OCI-LY1 (cell line): ENCODE data around the gene MMP12.
"Not testable (repeated sequence)": the region's sequence is repeated elsewhere in the genome, so short reads cannot be mapped to it uniquely, and the experiment has no call there.

Source experiments
- CTCF ChIP-seq: fragments of 200-600 bp; sonication (generic), shearing (Covaris generic); IDR thresholded peaks from 2 replicates; pipeline ENCODE4 v1.5.1; 2017; ENCODE audit warnings: mild to moderate bottlenecking, antibody characterized with exemption, low read length, moderate library complexity, mixed read lengths
- EZH2 ChIP-seq: fragments of 200-600 bp; sonication (generic), shearing (Covaris generic); IDR thresholded peaks from 2 replicates; pipeline ENCODE4 v1.8.0; 2017; ENCODE audit warnings: borderline replicate concordance, mixed run types, mild to moderate bottlenecking, antibody characterized with exemption, low read length, moderate library complexity, mixed read lengths

DNA sequence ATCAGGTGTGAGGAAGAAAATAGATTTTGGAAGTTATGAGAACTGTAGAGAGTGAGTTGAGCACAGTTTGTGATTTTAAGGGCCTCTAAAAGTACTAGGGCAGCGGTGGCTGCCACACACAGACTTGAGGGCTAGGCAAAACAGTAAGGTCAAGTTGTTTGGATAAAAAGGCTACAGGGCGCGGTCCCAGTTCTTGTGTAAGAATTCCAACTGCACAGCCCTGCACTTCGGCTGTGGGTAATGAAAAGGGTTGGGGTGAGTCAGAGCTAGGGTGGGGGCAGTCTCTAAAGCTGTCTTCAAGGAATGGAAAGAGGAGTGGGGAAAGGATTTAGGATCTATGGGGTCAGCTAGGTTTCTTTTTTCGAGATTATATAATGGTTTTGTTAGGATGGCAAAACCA lies 31.1 kb upstream of the MMP12 start:
- TF ChIP-seq CTCF, EZH2: not testable (repeated sequence)
